KMS-11 (cell line): ENCODE data around the gene NUP88.

Experiments
- H2AFZ ChIP-seq: fragments of 200-600 bp; sonication (generic); 2 replicates; pipeline ENCODE4 v1.6.1; 2016; ENCODE audit warnings: antibody characterized with exemption, mixed run types, low read depth
- H3K27ac ChIP-seq: fragments of 200-600 bp; sonication (generic); 2 replicates; pipeline ENCODE4 v1.6.1; 2016; ENCODE audit warnings: mild to moderate bottlenecking, mixed run types
- H3K27me3 ChIP-seq: fragments of 200-600 bp; sonication (generic); 2 replicates; pipeline ENCODE4 v1.6.1; 2017; ENCODE audit warnings: mild to moderate bottlenecking, low read depth, mixed run types, moderate library complexity; ENCODE audit not compliant: insufficient read depth
- H3K36me3 ChIP-seq: fragments of 200-600 bp; sonication (generic); 2 replicates; pipeline ENCODE4 v1.6.1; 2017; ENCODE audit warnings: mild to moderate bottlenecking, mixed run types; ENCODE audit not compliant: insufficient read depth
- H3K4me1 ChIP-seq: fragments of 200-600 bp; sonication (generic); 2 replicates; pipeline ENCODE4 v1.6.1; 2016; ENCODE audit warnings: mild to moderate bottlenecking, low read depth, mixed run types; ENCODE audit not compliant: poor library complexity, severe bottlenecking
- H3K4me2 ChIP-seq: fragments of 200-600 bp; sonication (generic); 2 replicates; pipeline ENCODE4 v1.7.0; 2016; ENCODE audit warnings: mild to moderate bottlenecking, mixed run types
- H3K4me3 ChIP-seq: fragments of 200-600 bp; sonication (generic); IDR thresholded peaks from 2 replicates; pipeline ENCODE4 v1.6.1; 2017; ENCODE audit warnings: low read depth, low read length, mixed read lengths; ENCODE audit not compliant: insufficient read depth
- H3K79me2 ChIP-seq: fragments of 200-600 bp; sonication (generic); 2 replicates; pipeline ENCODE4 v1.6.1; 2016; ENCODE audit warnings: low read depth, mixed run types; ENCODE audit not compliant: insufficient read depth
- H3K9ac ChIP-seq: fragments of 200-600 bp; sonication (generic); 2 replicates; pipeline ENCODE4 v1.6.1; 2016; ENCODE audit warnings: mild to moderate bottlenecking, mixed run types
- H4K20me1 ChIP-seq: fragments of 200-600 bp; sonication (generic); 2 replicates; pipeline ENCODE4 v1.6.1; 2016; ENCODE audit warnings: mild to moderate bottlenecking, mixed run types; ENCODE audit not compliant: insufficient read depth
- TF ChIP-seq, protein P1 (sequence below): fragments of 200-600 bp; sonication (generic); conservative IDR thresholded peaks from 2 replicates; pipeline ENCODE4 v1.6.1; 2017; ENCODE audit warnings: low read depth, mild to moderate bottlenecking, antibody characterized with exemption, low read length, moderate library complexity, mixed read lengths

Gene NUP88

DNA sequence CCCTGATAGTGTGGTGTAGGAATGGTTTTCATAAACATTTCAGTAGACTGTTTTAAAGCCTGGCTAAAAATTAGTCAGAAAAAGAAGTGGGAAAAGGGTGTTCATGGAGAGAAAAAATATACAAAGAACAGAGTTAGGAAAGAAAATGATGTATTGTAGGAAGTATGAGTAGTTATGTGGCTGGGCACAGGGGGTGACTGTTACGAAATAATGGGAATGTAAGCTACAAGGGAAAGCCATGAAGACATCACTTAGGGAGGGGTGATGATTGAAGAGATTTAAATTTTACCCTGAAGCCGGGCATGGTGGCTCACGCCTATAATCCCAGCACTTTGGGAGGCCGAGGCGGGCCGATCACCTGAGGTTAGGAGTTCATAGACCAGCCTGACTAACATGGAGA lies 55.3 kb downstream of the NUP88 start:
- Histone ChIP-seq H3K79me2 (no peaks in the 10 kb centered on the region), H3K27ac (no peak overlapping the region), H3K4me3 (no peak overlapping the region), H3K27me3 (no peaks in the 10 kb centered on the region), H3K9ac (no peak overlapping the region), H2AFZ (no peak overlapping the region), H3K36me3 (no peaks in the 10 kb centered on the region), H4K20me1 (no peaks in the 10 kb centered on the region), H3K4me2 (no peak overlapping the region), H3K4me1 (no peaks in the 10 kb centered on the region)
- TF ChIP-seq, protein P1, sequence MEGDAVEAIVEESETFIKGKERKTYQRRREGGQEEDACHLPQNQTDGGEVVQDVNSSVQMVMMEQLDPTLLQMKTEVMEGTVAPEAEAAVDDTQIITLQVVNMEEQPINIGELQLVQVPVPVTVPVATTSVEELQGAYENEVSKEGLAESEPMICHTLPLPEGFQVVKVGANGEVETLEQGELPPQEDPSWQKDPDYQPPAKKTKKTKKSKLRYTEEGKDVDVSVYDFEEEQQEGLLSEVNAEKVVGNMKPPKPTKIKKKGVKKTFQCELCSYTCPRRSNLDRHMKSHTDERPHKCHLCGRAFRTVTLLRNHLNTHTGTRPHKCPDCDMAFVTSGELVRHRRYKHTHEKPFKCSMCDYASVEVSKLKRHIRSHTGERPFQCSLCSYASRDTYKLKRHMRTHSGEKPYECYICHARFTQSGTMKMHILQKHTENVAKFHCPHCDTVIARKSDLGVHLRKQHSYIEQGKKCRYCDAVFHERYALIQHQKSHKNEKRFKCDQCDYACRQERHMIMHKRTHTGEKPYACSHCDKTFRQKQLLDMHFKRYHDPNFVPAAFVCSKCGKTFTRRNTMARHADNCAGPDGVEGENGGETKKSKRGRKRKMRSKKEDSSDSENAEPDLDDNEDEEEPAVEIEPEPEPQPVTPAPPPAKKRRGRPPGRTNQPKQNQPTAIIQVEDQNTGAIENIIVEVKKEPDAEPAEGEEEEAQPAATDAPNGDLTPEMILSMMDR: no peak

DNA sequence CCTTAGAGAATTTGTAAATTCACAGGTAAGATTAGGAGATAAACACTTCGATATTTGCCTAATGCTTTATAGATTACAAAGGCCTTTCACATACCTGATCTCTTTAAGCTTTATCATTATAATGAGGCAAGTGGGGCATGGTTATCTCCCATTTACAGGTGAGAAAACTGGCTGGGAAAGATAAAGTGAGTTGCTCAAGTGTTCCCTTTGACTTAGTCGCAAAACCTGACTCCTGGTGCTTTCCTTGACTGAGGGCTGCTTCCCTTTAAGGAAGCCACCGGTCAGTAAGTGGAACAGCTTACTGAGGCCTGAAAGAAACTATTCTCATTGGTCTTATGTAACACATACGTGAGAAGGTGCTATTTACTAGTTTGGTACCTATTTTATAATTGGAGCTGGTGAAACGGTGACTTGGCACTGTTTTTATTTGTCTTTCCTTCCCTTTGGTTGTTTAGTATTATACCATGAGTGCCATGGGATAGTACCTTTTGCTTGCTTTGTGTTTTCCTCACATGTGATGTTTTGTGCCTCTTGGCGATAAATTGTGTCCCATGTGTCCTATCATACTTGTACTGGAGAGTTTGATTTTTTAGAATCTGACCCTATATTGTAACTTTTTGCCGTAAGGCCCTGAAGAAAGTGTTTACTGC lies 57.2 kb downstream of the NUP88 start:
- H3K36me3 ChIP-seq: no peaks in the 10 kb centered on the region
- TF ChIP-seq, protein P1: no peak

DNA sequence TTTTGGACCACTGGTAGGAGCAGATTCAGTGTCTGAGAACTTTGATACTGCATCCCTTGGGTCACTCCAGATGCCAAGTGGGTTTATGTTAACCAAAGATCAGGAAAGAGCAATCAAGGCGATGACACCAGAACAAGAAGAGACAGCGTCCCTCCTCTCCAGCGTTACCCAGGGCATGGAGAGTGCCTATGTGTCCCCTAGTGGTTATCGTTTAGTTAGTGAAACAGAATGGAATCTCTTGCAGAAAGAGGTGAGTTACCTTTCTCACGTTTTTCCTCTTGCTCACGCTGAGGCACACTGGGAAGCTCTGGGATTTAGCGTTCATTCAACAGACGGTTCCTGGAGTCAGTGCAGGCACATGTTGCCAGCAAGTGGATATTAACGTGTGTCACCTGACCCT lies 58.0 kb downstream of the NUP88 start:
- Histone ChIP-seq H3K27me3 (no peaks in the 10 kb centered on the region), H3K36me3 (no peaks in the 10 kb centered on the region), H2AFZ (no peak overlapping the region), H3K9ac (no peak overlapping the region), H3K79me2 (no peaks in the 10 kb centered on the region), H3K27ac (no peak overlapping the region), H4K20me1 (no peaks in the 10 kb centered on the region), H3K4me1 (no peaks in the 10 kb centered on the region), H3K4me2 (no peak overlapping the region), H3K4me3 (no peak overlapping the region)
- TF ChIP-seq, protein P1: no peak

More for the DNA sequence above, 57.2 kb downstream of the NUP88 start:
- Histone ChIP-seq H3K4me1 (no peaks in the 10 kb centered on the region), H3K4me3 (no peak overlapping the region), H3K27me3 (no peaks in the 10 kb centered on the region), H3K79me2 (no peaks in the 10 kb centered on the region), H3K4me2 (no peak overlapping the region), H2AFZ (no peak overlapping the region), H3K9ac (no peak overlapping the region), H4K20me1 (no peaks in the 10 kb centered on the region), H3K27ac (no peak overlapping the region)

DNA sequence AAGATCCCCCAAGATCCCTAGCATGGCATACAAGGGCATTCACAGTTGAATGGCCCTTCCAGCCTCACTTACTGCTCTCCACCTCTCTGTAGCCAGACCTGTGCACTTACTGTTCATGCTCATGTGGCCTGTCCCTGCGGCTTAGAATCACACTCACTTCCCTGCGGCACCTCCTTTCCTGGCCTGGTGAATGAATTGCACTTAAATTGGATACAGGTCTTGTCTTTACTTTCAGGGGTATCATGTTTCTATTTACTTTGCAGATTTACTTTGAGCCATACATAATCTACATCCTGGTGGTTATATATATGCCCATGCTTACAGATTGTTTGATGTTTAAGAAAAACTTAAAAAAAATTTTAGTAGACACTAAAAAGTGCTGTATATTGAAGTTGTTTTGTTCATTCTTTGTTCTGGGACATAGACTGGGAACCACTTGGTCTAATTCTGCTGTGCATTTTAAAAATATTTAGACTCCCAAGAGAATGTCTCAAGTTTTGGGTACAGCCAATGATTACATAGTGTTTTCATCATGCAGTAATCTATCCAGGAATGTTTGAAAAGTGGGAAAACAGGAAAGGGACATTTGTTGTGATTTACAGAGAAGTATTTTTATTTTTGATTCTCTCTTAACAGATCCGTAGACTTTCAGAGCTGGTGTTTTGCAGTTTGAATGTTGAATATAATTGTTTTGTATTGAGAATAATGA lies 63.9 kb downstream of the NUP88 start:
- Histone ChIP-seq H2AFZ (no peak overlapping the region), H3K27me3 (no peaks in the 10 kb centered on the region), H3K4me3 (no peak overlapping the region), H3K79me2 (no peaks in the 10 kb centered on the region), H3K4me1 (no peaks in the 10 kb centered on the region), H3K9ac (no peak overlapping the region), H4K20me1 (no peaks in the 10 kb centered on the region), H3K27ac (no peak overlapping the region), H3K36me3 (no peaks in the 10 kb centered on the region), H3K4me2 (no peak overlapping the region)
- TF ChIP-seq, protein P1: no peak
